ENCODE measurements around the gene ESRRB.

ESRRB gene

GRCh38 chr14:76539130-76539529 is 163.2 kb downstream of the ESRRB start:
- TF ChIP-seq POLR2AphosphoS5 (IDR thresholded peaks at IDR 0.05; ENCODE audit: low read depth, low read length), result no peak
- no peak for TF ChIP-seq TAF1 (IDR thresholded peaks at IDR 0.05; ENCODE audit: borderline replicate concordance, insufficient read depth, low read length)
- TF ChIP-seq SIN3A (IDR thresholded peaks at IDR 0.05; ENCODE audit: borderline replicate concordance, insufficient read depth, low read length), result no peak
- TF ChIP-seq REST (IDR thresholded peaks at IDR 0.05; ENCODE audit: insufficient read depth in 1 of 2, low read depth in 2 of 2, low read length in 2 of 2), result no peak
- TF ChIP-seq FOXP2 (optimal IDR thresholded peaks at IDR 0.05; ENCODE audit: borderline replicate concordance, extremely low read depth, extremely low read length, insufficient read depth), result no peak

GRCh38 chr14:76541594-76542219 is 165.8 kb downstream of the ESRRB start:
- TF ChIP-seq TAF1 (IDR thresholded peaks at IDR 0.05; ENCODE audit: borderline replicate concordance, insufficient read depth, low read length) (no peak), POLR2AphosphoS5 (IDR thresholded peaks at IDR 0.05; ENCODE audit: low read depth, low read length) (no peak), FOXP2 (optimal IDR thresholded peaks at IDR 0.05; ENCODE audit: borderline replicate concordance, extremely low read depth, extremely low read length, insufficient read depth) (no peak), SIN3A (IDR thresholded peaks at IDR 0.05; ENCODE audit: borderline replicate concordance, insufficient read depth, low read length) (no peak), REST (IDR thresholded peaks at IDR 0.05; ENCODE audit: insufficient read depth in 1 of 2, low read depth in 2 of 2, low read length in 2 of 2) (no peak)

GRCh38 chr14:76546426-76547221 is 170.7 kb downstream of the ESRRB start:
- TF ChIP-seq TAF1 (IDR thresholded peaks at IDR 0.05; ENCODE audit: borderline replicate concordance, insufficient read depth, low read length) (no peak), POLR2AphosphoS5 (IDR thresholded peaks at IDR 0.05; ENCODE audit: low read depth, low read length) (no peak), FOXP2 (optimal IDR thresholded peaks at IDR 0.05; ENCODE audit: borderline replicate concordance, extremely low read depth, extremely low read length, insufficient read depth) (no peak), SIN3A (IDR thresholded peaks at IDR 0.05; ENCODE audit: borderline replicate concordance, insufficient read depth, low read length) (no peak), REST (IDR thresholded peaks at IDR 0.05; ENCODE audit: insufficient read depth in 1 of 2, low read depth in 2 of 2, low read length in 2 of 2) (no peak)

- TF ChIP-seq FOXP2 (optimal IDR thresholded peaks at IDR 0.05; ENCODE audit: borderline replicate concordance, extremely low read depth, extremely low read length, insufficient read depth) (no peak), SIN3A (IDR thresholded peaks at IDR 0.05; ENCODE audit: borderline replicate concordance, insufficient read depth, low read length) (no peak), REST (IDR thresholded peaks at IDR 0.05; ENCODE audit: insufficient read depth in 1 of 2, low read depth in 2 of 2, low read length in 2 of 2) (no peak), TAF1 (IDR thresholded peaks at IDR 0.05; ENCODE audit: borderline replicate concordance, insufficient read depth, low read length) (no peak), POLR2AphosphoS5 (IDR thresholded peaks at IDR 0.05; ENCODE audit: low read depth, low read length) (no peak)
Observed at GRCh38 chr14:76547831-76548230, 171.9 kb downstream of the ESRRB start.

Measured in PFSK-1 (cell line).